HCT116 (cell line): ENCODE results near the gene PCID2.

Experiments used
- CEBPB ChIP-seq: IDR thresholded peaks from 2 replicates; pipeline ENCODE4 v1.6.1; 2012; ENCODE audit warnings: low read depth
- EZH2 ChIP-seq: fragments of 200-600 bp; sonication (generic); IDR thresholded peaks from 2 replicates; pipeline ENCODE4 v1.6.1; 2017; ENCODE audit warnings: antibody characterized with exemption, mixed run types
- EZH2phosphoT487 ChIP-seq: fragments of 200-600 bp; IDR thresholded peaks from 2 replicates; pipeline ENCODE4 v1.6.1; 2018; ENCODE audit warnings: antibody characterized with exemption, borderline replicate concordance
- FOSL1 ChIP-seq: IDR thresholded peaks from 2 replicates; pipeline ENCODE4 v1.6.1; 2012; ENCODE audit warnings: low read depth
- JUND ChIP-seq: IDR thresholded peaks from 2 replicates; pipeline ENCODE4 v1.6.1; 2012
- POLR2A ChIP-seq: IDR thresholded peaks from 2 replicates; pipeline ENCODE4 v1.7.0; 2011; ENCODE audit warnings: borderline replicate concordance; ENCODE audit not compliant: insufficient read depth, insufficient read length; ENCODE audit errors: extremely low read depth
- POLR2AphosphoS5 ChIP-seq: IDR thresholded peaks from 2 replicates; pipeline ENCODE4 v1.6.1; 2011; ENCODE audit warnings: mild to moderate bottlenecking, low read depth, low read length, moderate library complexity
- RAD21 ChIP-seq: IDR thresholded peaks from 2 replicates; pipeline ENCODE4 v1.6.1; 2012; ENCODE audit warnings: low read depth, mild to moderate bottlenecking
- YY1 ChIP-seq: IDR thresholded peaks from 2 replicates; pipeline ENCODE4 v1.6.1; 2011; ENCODE audit warnings: low read length, low read depth, moderate library complexity, mild to moderate bottlenecking; ENCODE audit not compliant: insufficient replicate concordance; ENCODE audit errors: extremely low read depth
- ZNF274 ChIP-seq: fragments of 200-500 bp; sonication (Bioruptor generic); IDR thresholded peaks from 2 replicates; pipeline ENCODE4 v1.6.1; 2014; ENCODE audit warnings: mild to moderate bottlenecking, low read depth, low read length, inconsistent platforms
- TF ChIP-seq, protein P1 (sequence below): IDR thresholded peaks from 2 replicates; pipeline ENCODE4 v1.6.1; 2012
- TF ChIP-seq, protein P2 (sequence below): IDR thresholded peaks from 2 replicates; pipeline ENCODE4 v1.6.1; 2012; ENCODE audit warnings: low read depth
- TF ChIP-seq, protein P3 (sequence below), 3 experiments: fragments of 200-600 bp in 1 of 3; sonication (generic) in 1 of 3; IDR thresholded peaks in 2 of 3; conservative IDR thresholded peaks in 1 of 3; 2 replicates each; pipeline ENCODE4 v1.5.1; 2012 to 2017; ENCODE audit warnings: low read depth in 2 of 3, low read length in 2 of 3, antibody characterized with exemption in 1 of 3, borderline replicate concordance in 1 of 3, control low read depth in 1 of 3, mild to moderate bottlenecking in 1 of 3, mixed read lengths in 1 of 3, mixed run types in 1 of 3, moderate library complexity in 1 of 3; ENCODE audit not compliant: insufficient read depth in 1 of 3
- TF ChIP-seq, protein P4 (sequence below): IDR thresholded peaks from 2 replicates; pipeline ENCODE4 v1.6.1; 2011; ENCODE audit warnings: mild to moderate bottlenecking, low read length, moderate library complexity; ENCODE audit not compliant: insufficient replicate concordance; ENCODE audit errors: extremely low read depth

DNA sequence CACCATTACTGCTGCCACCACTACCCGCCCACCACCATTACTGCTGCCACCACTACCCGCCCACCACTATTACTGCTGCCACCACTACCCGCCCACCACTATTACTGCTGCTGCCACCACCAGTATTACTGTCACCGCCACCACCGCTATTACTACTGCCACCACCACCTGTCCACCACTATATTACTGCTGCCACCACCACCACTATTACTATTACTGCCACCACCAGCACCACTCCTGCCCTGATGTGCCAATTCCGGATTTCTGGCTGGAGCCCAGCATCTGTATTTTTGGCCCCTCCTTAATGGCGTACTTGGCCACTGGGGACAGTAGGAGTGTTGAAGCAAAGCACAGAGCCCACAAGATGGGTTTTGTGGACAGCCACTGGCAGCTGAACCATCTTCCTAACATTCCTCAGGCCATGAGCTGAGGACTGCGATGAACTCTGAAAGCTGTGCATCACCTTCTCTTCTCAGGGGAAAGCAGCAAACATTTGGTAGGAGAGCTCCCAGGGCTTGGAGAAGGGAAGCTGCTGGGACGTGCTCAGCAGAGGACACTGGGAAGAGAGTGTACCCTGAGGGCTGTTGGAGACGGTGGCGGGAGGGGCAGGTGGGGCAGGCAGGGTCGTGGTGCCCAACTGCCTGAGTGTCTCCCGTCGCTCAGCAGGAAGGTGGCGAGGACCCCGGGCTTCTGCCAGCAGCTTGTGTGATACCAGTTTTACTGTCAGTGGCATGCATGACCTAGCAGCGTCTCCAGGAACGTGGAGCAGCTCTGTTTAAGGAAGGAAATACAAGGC lies 23.9 kb upstream of the PCID2 start:
- TF ChIP-seq, protein P1, sequence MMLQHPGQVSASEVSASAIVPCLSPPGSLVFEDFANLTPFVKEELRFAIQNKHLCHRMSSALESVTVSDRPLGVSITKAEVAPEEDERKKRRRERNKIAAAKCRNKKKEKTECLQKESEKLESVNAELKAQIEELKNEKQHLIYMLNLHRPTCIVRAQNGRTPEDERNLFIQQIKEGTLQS = no peak
- TF ChIP-seq, protein P2, sequence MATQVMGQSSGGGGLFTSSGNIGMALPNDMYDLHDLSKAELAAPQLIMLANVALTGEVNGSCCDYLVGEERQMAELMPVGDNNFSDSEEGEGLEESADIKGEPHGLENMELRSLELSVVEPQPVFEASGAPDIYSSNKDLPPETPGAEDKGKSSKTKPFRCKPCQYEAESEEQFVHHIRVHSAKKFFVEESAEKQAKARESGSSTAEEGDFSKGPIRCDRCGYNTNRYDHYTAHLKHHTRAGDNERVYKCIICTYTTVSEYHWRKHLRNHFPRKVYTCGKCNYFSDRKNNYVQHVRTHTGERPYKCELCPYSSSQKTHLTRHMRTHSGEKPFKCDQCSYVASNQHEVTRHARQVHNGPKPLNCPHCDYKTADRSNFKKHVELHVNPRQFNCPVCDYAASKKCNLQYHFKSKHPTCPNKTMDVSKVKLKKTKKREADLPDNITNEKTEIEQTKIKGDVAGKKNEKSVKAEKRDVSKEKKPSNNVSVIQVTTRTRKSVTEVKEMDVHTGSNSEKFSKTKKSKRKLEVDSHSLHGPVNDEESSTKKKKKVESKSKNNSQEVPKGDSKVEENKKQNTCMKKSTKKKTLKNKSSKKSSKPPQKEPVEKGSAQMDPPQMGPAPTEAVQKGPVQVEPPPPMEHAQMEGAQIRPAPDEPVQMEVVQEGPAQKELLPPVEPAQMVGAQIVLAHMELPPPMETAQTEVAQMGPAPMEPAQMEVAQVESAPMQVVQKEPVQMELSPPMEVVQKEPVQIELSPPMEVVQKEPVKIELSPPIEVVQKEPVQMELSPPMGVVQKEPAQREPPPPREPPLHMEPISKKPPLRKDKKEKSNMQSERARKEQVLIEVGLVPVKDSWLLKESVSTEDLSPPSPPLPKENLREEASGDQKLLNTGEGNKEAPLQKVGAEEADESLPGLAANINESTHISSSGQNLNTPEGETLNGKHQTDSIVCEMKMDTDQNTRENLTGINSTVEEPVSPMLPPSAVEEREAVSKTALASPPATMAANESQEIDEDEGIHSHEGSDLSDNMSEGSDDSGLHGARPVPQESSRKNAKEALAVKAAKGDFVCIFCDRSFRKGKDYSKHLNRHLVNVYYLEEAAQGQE = no peak
- TF ChIP-seq, protein P3, sequence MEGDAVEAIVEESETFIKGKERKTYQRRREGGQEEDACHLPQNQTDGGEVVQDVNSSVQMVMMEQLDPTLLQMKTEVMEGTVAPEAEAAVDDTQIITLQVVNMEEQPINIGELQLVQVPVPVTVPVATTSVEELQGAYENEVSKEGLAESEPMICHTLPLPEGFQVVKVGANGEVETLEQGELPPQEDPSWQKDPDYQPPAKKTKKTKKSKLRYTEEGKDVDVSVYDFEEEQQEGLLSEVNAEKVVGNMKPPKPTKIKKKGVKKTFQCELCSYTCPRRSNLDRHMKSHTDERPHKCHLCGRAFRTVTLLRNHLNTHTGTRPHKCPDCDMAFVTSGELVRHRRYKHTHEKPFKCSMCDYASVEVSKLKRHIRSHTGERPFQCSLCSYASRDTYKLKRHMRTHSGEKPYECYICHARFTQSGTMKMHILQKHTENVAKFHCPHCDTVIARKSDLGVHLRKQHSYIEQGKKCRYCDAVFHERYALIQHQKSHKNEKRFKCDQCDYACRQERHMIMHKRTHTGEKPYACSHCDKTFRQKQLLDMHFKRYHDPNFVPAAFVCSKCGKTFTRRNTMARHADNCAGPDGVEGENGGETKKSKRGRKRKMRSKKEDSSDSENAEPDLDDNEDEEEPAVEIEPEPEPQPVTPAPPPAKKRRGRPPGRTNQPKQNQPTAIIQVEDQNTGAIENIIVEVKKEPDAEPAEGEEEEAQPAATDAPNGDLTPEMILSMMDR (IDR thresholded peaks at IDR 0.05 in 2 of 3, conservative IDR thresholded peaks at IDR 0.05 in 1 of 3; ENCODE audit: borderline replicate concordance in 1 of 3, insufficient read depth in 1 of 3, low read depth in 2 of 3, low read length in 2 of 3) = no peak
- TF ChIP-seq FOSL1 (no peak), CEBPB (no peak), JUND (no peak), EZH2phosphoT487 (no peak), POLR2A (no peak), POLR2AphosphoS5 (no peak), EZH2 (no peak), RAD21 (no peak), YY1 (no peak), ZNF274 (no peak)
- TF ChIP-seq, protein P4, sequence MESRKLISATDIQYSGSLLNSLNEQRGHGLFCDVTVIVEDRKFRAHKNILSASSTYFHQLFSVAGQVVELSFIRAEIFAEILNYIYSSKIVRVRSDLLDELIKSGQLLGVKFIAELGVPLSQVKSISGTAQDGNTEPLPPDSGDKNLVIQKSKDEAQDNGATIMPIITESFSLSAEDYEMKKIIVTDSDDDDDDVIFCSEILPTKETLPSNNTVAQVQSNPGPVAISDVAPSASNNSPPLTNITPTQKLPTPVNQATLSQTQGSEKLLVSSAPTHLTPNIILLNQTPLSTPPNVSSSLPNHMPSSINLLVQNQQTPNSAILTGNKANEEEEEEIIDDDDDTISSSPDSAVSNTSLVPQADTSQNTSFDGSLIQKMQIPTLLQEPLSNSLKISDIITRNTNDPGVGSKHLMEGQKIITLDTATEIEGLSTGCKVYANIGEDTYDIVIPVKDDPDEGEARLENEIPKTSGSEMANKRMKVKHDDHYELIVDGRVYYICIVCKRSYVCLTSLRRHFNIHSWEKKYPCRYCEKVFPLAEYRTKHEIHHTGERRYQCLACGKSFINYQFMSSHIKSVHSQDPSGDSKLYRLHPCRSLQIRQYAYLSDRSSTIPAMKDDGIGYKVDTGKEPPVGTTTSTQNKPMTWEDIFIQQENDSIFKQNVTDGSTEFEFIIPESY = no peak
